Measurements from ENCODE around the gene DPYSL5.
"Not testable (repeated sequence)": the region's sequence is repeated elsewhere in the genome, so short reads cannot be mapped to it uniquely, and the experiment has no call there.

DNA sequence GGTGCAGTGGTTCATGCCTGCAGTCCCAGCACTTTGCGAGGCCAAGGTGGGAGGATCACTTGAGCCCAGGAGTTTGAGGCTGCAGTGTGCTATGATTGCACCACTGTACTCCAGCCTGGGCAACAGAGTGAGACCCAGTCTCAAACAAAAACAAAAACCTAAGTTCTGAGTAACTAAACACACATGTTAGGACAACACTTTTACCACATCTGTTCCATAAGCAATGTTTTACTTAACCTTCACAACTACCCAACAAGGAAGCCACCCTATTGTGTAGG lies 75.2 kb downstream of the DPYSL5 start:
- TF ChIP-seq POLR2AphosphoS5 (IDR thresholded peaks at IDR 0.05; ENCODE audit: low read length); RFX5 (IDR thresholded peaks at IDR 0.05; ENCODE audit: low read depth, low read length); JUNB (IDR thresholded peaks at IDR 0.05); RAD21 (IDR thresholded peaks at IDR 0.05; ENCODE audit: insufficient read depth, low read depth, low read length); FOXM1 (IDR thresholded peaks at IDR 0.05; ENCODE audit: low read depth, low read length): not testable (repeated sequence)
- TF ChIP-seq, protein P1, sequence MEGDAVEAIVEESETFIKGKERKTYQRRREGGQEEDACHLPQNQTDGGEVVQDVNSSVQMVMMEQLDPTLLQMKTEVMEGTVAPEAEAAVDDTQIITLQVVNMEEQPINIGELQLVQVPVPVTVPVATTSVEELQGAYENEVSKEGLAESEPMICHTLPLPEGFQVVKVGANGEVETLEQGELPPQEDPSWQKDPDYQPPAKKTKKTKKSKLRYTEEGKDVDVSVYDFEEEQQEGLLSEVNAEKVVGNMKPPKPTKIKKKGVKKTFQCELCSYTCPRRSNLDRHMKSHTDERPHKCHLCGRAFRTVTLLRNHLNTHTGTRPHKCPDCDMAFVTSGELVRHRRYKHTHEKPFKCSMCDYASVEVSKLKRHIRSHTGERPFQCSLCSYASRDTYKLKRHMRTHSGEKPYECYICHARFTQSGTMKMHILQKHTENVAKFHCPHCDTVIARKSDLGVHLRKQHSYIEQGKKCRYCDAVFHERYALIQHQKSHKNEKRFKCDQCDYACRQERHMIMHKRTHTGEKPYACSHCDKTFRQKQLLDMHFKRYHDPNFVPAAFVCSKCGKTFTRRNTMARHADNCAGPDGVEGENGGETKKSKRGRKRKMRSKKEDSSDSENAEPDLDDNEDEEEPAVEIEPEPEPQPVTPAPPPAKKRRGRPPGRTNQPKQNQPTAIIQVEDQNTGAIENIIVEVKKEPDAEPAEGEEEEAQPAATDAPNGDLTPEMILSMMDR (IDR thresholded peaks at IDR 0.05 in 2 of 3, conservative IDR thresholded peaks at IDR 0.05 in 1 of 3; ENCODE audit: control insufficient read depth in 2 of 3, extremely low read depth in 1 of 3, insufficient read depth in 1 of 3, low read depth in 3 of 3, low read length in 3 of 3) = not testable (repeated sequence)
- TF ChIP-seq, protein P2, sequence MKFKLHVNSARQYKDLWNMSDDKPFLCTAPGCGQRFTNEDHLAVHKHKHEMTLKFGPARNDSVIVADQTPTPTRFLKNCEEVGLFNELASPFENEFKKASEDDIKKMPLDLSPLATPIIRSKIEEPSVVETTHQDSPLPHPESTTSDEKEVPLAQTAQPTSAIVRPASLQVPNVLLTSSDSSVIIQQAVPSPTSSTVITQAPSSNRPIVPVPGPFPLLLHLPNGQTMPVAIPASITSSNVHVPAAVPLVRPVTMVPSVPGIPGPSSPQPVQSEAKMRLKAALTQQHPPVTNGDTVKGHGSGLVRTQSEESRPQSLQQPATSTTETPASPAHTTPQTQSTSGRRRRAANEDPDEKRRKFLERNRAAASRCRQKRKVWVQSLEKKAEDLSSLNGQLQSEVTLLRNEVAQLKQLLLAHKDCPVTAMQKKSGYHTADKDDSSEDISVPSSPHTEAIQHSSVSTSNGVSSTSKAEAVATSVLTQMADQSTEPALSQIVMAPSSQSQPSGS (IDR thresholded peaks at IDR 0.05; ENCODE audit: low read length) = not testable (repeated sequence)

Measured in GM12878 (cell line).